H1 (cell line): ENCODE measurements around the gene MEGF11. TPM values are rescaled to one million over a fixed set of nuclear protein-coding genes. Genes with fewer than 3 reads are reported as not detected.

ENCODE experiments used
- CTCF ChIA-PET: fragments of 300-600 bp; sonication (Branson Sonifier 250); formaldehyde crosslinking; loops from one replicate; lab custom pipeline; 2021; ENCODE audit not compliant: partially characterized antibody; lab: Charles Lee
- POLR2A ChIA-PET: fragments of 300-600 bp; sonication (Branson Sonifier 250); formaldehyde crosslinking; loops from one replicate; lab custom pipeline; 2021; ENCODE audit warnings: inconsistent platforms; ENCODE audit not compliant: partially characterized antibody; lab: Charles Lee
- DNase-seq, 2 experiments: peaks; one replicate each; pipeline versions ENCODE4 v3.0.0 to v3.0.0-alpha.2; 2010 to 2022; ENCODE audit warnings: low spot score in 2 of 2, low read depth in 1 of 2, mixed read lengths in 1 of 2
- FAIRE-seq: peaks from 2 replicates; lab custom pipeline; 2011; peaks lifted over from hg19 to GRCh38; lab: Jason Lieb, UNC
- H2AFZ ChIP-seq: 2 replicates; pipeline ENCODE4 v1.8.1; 2012; ENCODE audit warnings: low read length, inconsistent platforms
- H2AK5ac ChIP-seq: 2 replicates; pipeline ENCODE4 v1.6.1; 2013; ENCODE audit warnings: low read depth, low read length
- H2BK120ac ChIP-seq: replicated peaks from 2 replicates; pipeline ENCODE3; 2013; ENCODE audit warnings: low read depth, low read length, inconsistent platforms
- H2BK12ac ChIP-seq: 2 replicates; pipeline ENCODE4 v1.6.1; 2013; ENCODE audit warnings: low read depth, low read length
- H2BK15ac ChIP-seq: 2 replicates; pipeline ENCODE4 v1.6.1; 2013; ENCODE audit warnings: low read length
- H2BK20ac ChIP-seq: 2 replicates; pipeline ENCODE4 v1.6.1; 2013; ENCODE audit warnings: low read length
- H2BK5ac ChIP-seq: 2 replicates; pipeline ENCODE4 v1.6.1; 2013; ENCODE audit warnings: low read depth, low read length
- H3K14ac ChIP-seq: 2 replicates; pipeline ENCODE4 v1.6.1; 2013; ENCODE audit warnings: inconsistent platforms; ENCODE audit not compliant: insufficient read length
- H3K18ac ChIP-seq: 2 replicates; pipeline ENCODE4 v1.6.1; 2013; ENCODE audit warnings: low read length; ENCODE audit errors: extremely low read depth
- H3K23ac ChIP-seq: 2 replicates; pipeline ENCODE4 v1.6.1; 2013; ENCODE audit warnings: inconsistent platforms; ENCODE audit not compliant: insufficient read length
- H3K23me2 ChIP-seq: 2 replicates; pipeline ENCODE4 v1.6.1; 2013; ENCODE audit warnings: low read depth, low read length
- H3K27ac ChIP-seq: 2 replicates; pipeline ENCODE4 v1.6.1; 2011; ENCODE audit warnings: low read depth, low read length, inconsistent platforms
- H3K27me3 ChIP-seq, 4 experiments: replicated peaks in 1 of 4; 1 replicate in 1 of 4; 2 replicates in 3 of 4; pipeline versions ENCODE4 v1.6.1 to v1.8.1; 2011 to 2013; ENCODE audit warnings: low read length in 3 of 4, mild to moderate bottlenecking in 3 of 4, inconsistent platforms in 2 of 4, mixed read lengths in 2 of 4, moderate library complexity in 1 of 4; ENCODE audit not compliant: control insufficient read depth in 3 of 4, insufficient read depth in 3 of 4; ENCODE audit errors: extremely low read depth in 1 of 4
- H3K36me3 ChIP-seq, 4 experiments: 2 replicates each; pipeline versions ENCODE4 v1.6.1 to v1.8.1; 2011 to 2013; ENCODE audit warnings: mild to moderate bottlenecking in 4 of 4, low read length in 3 of 4, moderate library complexity in 2 of 4, control low read depth in 1 of 4, inconsistent platforms in 1 of 4; ENCODE audit not compliant: insufficient read depth in 4 of 4, control insufficient read depth in 2 of 4
- H3K4ac ChIP-seq: replicated peaks from 2 replicates; pipeline ENCODE3; 2013; ENCODE audit warnings: low read length, low read depth, mixed read lengths, inconsistent platforms; ENCODE audit not compliant: insufficient read length
- H3K4me1 ChIP-seq, 4 experiments: replicated peaks in 1 of 4; 1 replicate in 1 of 4; 2 replicates in 3 of 4; pipeline versions ENCODE4 v1.6.1 to v1.8.1; 2011 to 2013; ENCODE audit warnings: low read length in 3 of 4, inconsistent platforms in 2 of 4, mixed read lengths in 1 of 4; ENCODE audit not compliant: insufficient read depth in 4 of 4, control insufficient read depth in 3 of 4
- H3K4me2 ChIP-seq, 2 experiments: 2 replicates each; pipeline versions ENCODE4 v1.6.1 to v1.8.1; 2011 to 2013; ENCODE audit warnings: low read depth in 2 of 2, low read length in 2 of 2, control low read depth in 1 of 2, inconsistent platforms in 1 of 2, mild to moderate bottlenecking in 1 of 2; ENCODE audit not compliant: insufficient read depth in 1 of 2
- H3K4me3 ChIP-seq, 4 experiments: fragments of 200-600, 300-600 bp in 1 of 4; sonication (generic), shearing (Covaris generic), sonication (Bioruptor Twin) in 1 of 4; 2 replicates each; pipeline versions ENCODE4 v1.5.1 to v1.8.1; 2011 to 2016; ENCODE audit warnings: low read length in 4 of 4, low read depth in 3 of 4, control low read depth in 2 of 4, inconsistent platforms in 2 of 4, mild to moderate bottlenecking in 2 of 4, mixed read lengths in 1 of 4, moderate library complexity in 1 of 4; ENCODE audit not compliant: insufficient read depth in 2 of 4; ENCODE audit errors: extremely low read depth in 1 of 4
- H3K56ac ChIP-seq: replicated peaks from 2 replicates; pipeline ENCODE3; 2013; ENCODE audit warnings: low read depth, mild to moderate bottlenecking, mixed read lengths, low read length, inconsistent platforms; ENCODE audit not compliant: insufficient read length
- H3K79me1 ChIP-seq: 2 replicates; pipeline ENCODE4 v1.6.1; 2013; ENCODE audit warnings: low read depth, low read length, control low read depth
- H3K79me2 ChIP-seq, 2 experiments: 2 replicates each; pipeline versions ENCODE4 v1.6.1 to v1.8.1; 2012 to 2013; ENCODE audit warnings: low read length in 2 of 2, mild to moderate bottlenecking in 2 of 2, inconsistent platforms in 1 of 2; ENCODE audit not compliant: insufficient read depth in 2 of 2, control insufficient read depth in 1 of 2
- H3K9ac ChIP-seq, 4 experiments: replicated peaks in 1 of 4; 1 replicate in 1 of 4; 2 replicates in 3 of 4; pipeline versions ENCODE4 v1.6.1 to v1.8.1; 2011 to 2013; ENCODE audit warnings: low read depth in 3 of 4, low read length in 3 of 4, control low read depth in 2 of 4, mild to moderate bottlenecking in 2 of 4, moderate library complexity in 2 of 4, inconsistent platforms in 1 of 4; ENCODE audit errors: extremely low read depth in 1 of 4
- H3K9me3 ChIP-seq, 2 experiments: 2 replicates each; pipeline versions ENCODE4 v1.6.1 to v1.8.1; 2012 to 2013; ENCODE audit warnings: mild to moderate bottlenecking in 2 of 2, moderate library complexity in 2 of 2, control low read depth in 1 of 2, inconsistent platforms in 1 of 2, low read depth in 1 of 2, low read length in 1 of 2, mixed read lengths in 1 of 2; ENCODE audit not compliant: insufficient read depth in 2 of 2
- H4K20me1 ChIP-seq, 2 experiments: replicated peaks in 1 of 2; 2 replicates each; pipeline versions ENCODE3 to v1.8.1; 2011 to 2013; ENCODE audit warnings: inconsistent platforms in 2 of 2, low read length in 2 of 2, mild to moderate bottlenecking in 1 of 2; ENCODE audit not compliant: insufficient read depth in 2 of 2, control insufficient read depth in 1 of 2
- H4K5ac ChIP-seq: 2 replicates; pipeline ENCODE4 v1.6.1; 2013; ENCODE audit warnings: low read length, low read depth, mixed read lengths, inconsistent platforms; ENCODE audit not compliant: insufficient read length
- H4K8ac ChIP-seq: 2 replicates; pipeline ENCODE4 v1.8.0; 2013; ENCODE audit warnings: mild to moderate bottlenecking, moderate library complexity, low read length, inconsistent platforms; ENCODE audit not compliant: insufficient read depth; ENCODE audit errors: extremely low read depth
- H4K91ac ChIP-seq: replicated peaks from 2 replicates; pipeline ENCODE3; 2013; ENCODE audit warnings: low read length, mixed read lengths, inconsistent platforms; ENCODE audit not compliant: insufficient read length
- CHD1 ChIP-seq: IDR thresholded peaks from 2 replicates; pipeline ENCODE4 v1.6.1; 2012; ENCODE audit warnings: low read depth, low read length, improper control_type of control experiment
- RFX5 ChIP-seq: IDR thresholded peaks from 2 replicates; pipeline ENCODE4 v1.6.1; 2011; ENCODE audit warnings: low read depth, low read length, improper control_type of control experiment, borderline replicate concordance
- WGBS, 2 experiments: shearing (Covaris generic) in 1 of 2; methylation state at CpG; one replicate each; pipeline versions ENCODE4 v1.1.6 to v1.1.7; 2013 to 2015; ENCODE audit warnings: low lambda C conversion rate in 2 of 2, mixed read lengths in 2 of 2, inconsistent platforms in 1 of 2, low coverage in 1 of 2, missing lambda C conversion rate in 1 of 2; ENCODE audit not compliant: insufficient replicate concordance in 2 of 2, insufficient coverage in 1 of 2, insufficient read length in 1 of 2; ENCODE audit errors: extremely low coverage in 1 of 2, missing lambda C conversion rate in 1 of 2; 5-methylcytosine and 5-hydroxymethylcytosine counted together
- polyA plus RNA-seq, 7 experiments: library from polyadenylated mRNA; depleted of rRNA in 3 of 7; stranded (reverse) in 5 of 7; unstranded in 2 of 7; fragments of >200 nt in 5 of 7; fragments of 200-250 nt in 2 of 7; gene quantifications; 1 replicate in 5 of 7; 2 replicates in 1 of 7; 4 replicates in 1 of 7; pipeline versions ENCODE4 v1.2.1 to v1.2.3, GENCODE V29; 2011 to 2013; ENCODE audit warnings: missing spikeins in 2 of 7, mixed read lengths in 2 of 7
- total RNA-seq: library from RNA; stranded (reverse); fragmentation: NEBNext Ultra II Directional; extraction: Animal tissue kit (Norgen Biotek cat#: 25700); gene quantifications from 2 replicates; pipeline ENCODE4 v1.2.1, GENCODE V29; 2021

The MEGF11 gene
- total and polyA plus RNA-seq, 2 of the 8 experiments (the other 6 are each of a cell fraction or from before 2014, with no cell fraction given), result 4.4 to 4.8 TPM

DNA sequence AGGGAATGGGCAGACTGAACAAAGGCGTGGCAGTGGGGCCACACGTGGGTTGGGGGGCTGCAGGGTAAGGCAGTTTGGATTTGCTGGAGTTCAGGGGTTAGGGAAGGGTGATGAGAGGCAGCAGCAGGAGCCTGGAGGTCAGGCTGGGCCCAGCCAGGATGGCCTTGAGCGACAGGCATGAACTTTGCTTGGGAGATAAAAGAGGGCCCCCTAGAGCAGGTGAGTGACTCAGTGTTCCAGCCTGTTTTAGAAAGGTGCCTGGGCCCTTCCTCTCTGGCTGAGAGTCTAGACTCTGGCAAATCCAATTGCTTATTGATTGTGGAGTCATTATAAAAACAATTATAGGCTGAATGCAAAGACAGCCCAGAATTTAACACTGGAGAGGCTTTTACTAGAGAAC lies 309.1 kb downstream of the MEGF11 start:
- Histone ChIP-seq H3K9me3 (no peaks in the 10 kb centered on the region), H3K23ac (no peak overlapping the region), H3K14ac (no peak overlapping the region), H3K23me2 (no peaks in the 10 kb centered on the region), H3K4me1 (no peaks in the 10 kb centered on the region), H3K79me2 (no peaks in the 10 kb centered on the region), H3K27me3 (no peaks in the 10 kb centered on the region), H2AK5ac (no peak overlapping the region), H2BK12ac (no peak overlapping the region; the same call in 1 of the 2 replicates), H3K9ac (no peak overlapping the region), H4K91ac (no peak overlapping the region), H4K5ac (no peak overlapping the region), H2BK20ac (no peak overlapping the region), H3K4ac (no peak overlapping the region), H4K20me1 (no peaks in the 10 kb centered on the region), H3K56ac (no peak overlapping the region), H3K27ac (no peak overlapping the region), H4K8ac (no peak overlapping the region), H3K4me3 (no peak overlapping the region), H2BK15ac (0 out of 2 replicates have a peak overlapping the region, but pooled peaks have one; percentile 10), H3K36me3 (no peaks in the 10 kb centered on the region), H3K18ac (no peak overlapping the region), H2BK5ac (no peak overlapping the region), H3K4me2 (no peak overlapping the region), H2BK120ac (no peak overlapping the region), H3K79me1 (no peaks in the 10 kb centered on the region), H2AFZ (no peak overlapping the region)
- whole genome bisulfite sequencing, 2 experiments, result 70% methylated on average over 3 of the region's 3 CpGs; no CpG with 5 or more reads in 1 of the 2 experiments
- POLR2A ChIA-PET, result no interaction called here
- CTCF ChIA-PET, result interaction anchor here (1.3 to 2.0 kb wide), 3 partner anchors 13 to 43 kb away, joined by 4 to 8 read pairs (median 5); no protein-coding TSS in a partner anchor
- no peak for TF ChIP-seq CHD1
- TF ChIP-seq RFX5, result no peak
- DNase-seq (no peak), FAIRE-seq (no peak)
